Astrocyte (in vitro differentiated cells and primary cell): ENCODE data around the gene ZFYVE21. TPM values are rescaled to one million over a fixed set of nuclear protein-coding genes. Genes with fewer than 3 reads are reported as not detected.

Experiments
- DNase-seq: peaks from one replicate; pipeline ENCODE4 v3.0.0-alpha.2; 2010; ENCODE audit warnings: low read depth
- FAIRE-seq: peaks from 2 replicates; lab custom pipeline; 2011; peaks lifted over from hg19 to GRCh38; lab: Jason Lieb, UNC
- H2AFZ ChIP-seq: 2 replicates; pipeline ENCODE4 v1.6.0; 2012; ENCODE audit warnings: low read depth, low read length, inconsistent platforms
- H3K27ac ChIP-seq: 2 replicates; pipeline ENCODE4 v1.5.1; 2011; ENCODE audit warnings: low read depth, low read length, inconsistent platforms
- H3K27me3 ChIP-seq: 2 replicates; pipeline ENCODE4 v1.6.0; 2011; ENCODE audit warnings: low read length, inconsistent platforms; ENCODE audit not compliant: insufficient read depth
- H3K36me3 ChIP-seq: 2 replicates; pipeline ENCODE4 v1.5.1; 2011; ENCODE audit warnings: low read length, inconsistent platforms; ENCODE audit not compliant: insufficient read depth
- H3K4me1 ChIP-seq: 2 replicates; pipeline ENCODE4 v1.5.1; 2011; ENCODE audit warnings: low read length, inconsistent platforms; ENCODE audit not compliant: insufficient read depth
- H3K4me2 ChIP-seq: 2 replicates; pipeline ENCODE4 v1.6.0; 2012; ENCODE audit warnings: low read length, inconsistent platforms
- H3K4me3 ChIP-seq: 2 replicates; pipeline ENCODE4 v1.5.1; 2011; ENCODE audit warnings: low read depth, mild to moderate bottlenecking, low read length, inconsistent platforms; ENCODE audit not compliant: insufficient read depth
- H3K79me2 ChIP-seq: 2 replicates; pipeline ENCODE4 v1.6.0; 2012; ENCODE audit warnings: mild to moderate bottlenecking, low read length, inconsistent platforms; ENCODE audit not compliant: insufficient read depth
- H3K9ac ChIP-seq: 2 replicates; pipeline ENCODE4 v1.6.0; 2012; ENCODE audit warnings: mild to moderate bottlenecking, low read length, inconsistent platforms
- H3K9me3 ChIP-seq: 2 replicates; pipeline ENCODE4 v1.5.1; 2012; ENCODE audit warnings: low read depth, mild to moderate bottlenecking, low read length, inconsistent platforms; ENCODE audit not compliant: insufficient read depth
- H4K20me1 ChIP-seq: 2 replicates; pipeline ENCODE4 v1.6.0; 2012; ENCODE audit warnings: low read length, inconsistent platforms; ENCODE audit not compliant: insufficient read depth
- H3K27ac Mint-ChIP-seq: one replicate; pipeline ENCODE4 v1.8.0; 2021; ENCODE audit warnings: mild to moderate bottlenecking, mixed read lengths; ENCODE audit not compliant: unreplicated experiment
- H3K27me3 Mint-ChIP-seq: one replicate; pipeline ENCODE4 v1.8.0; 2021; ENCODE audit warnings: low read depth, mixed read lengths; ENCODE audit not compliant: unreplicated experiment
- H3K36me3 Mint-ChIP-seq: one replicate; pipeline ENCODE4 v1.8.0; 2021; ENCODE audit warnings: low read depth, mixed read lengths; ENCODE audit not compliant: unreplicated experiment
- H3K4me1 Mint-ChIP-seq: one replicate; pipeline ENCODE4 v1.8.0; 2021; ENCODE audit warnings: low read depth, mixed read lengths; ENCODE audit not compliant: unreplicated experiment
- H3K4me3 Mint-ChIP-seq: one replicate; pipeline ENCODE4 v1.8.0; 2021; ENCODE audit warnings: mild to moderate bottlenecking, moderate library complexity, mixed read lengths; ENCODE audit not compliant: unreplicated experiment
- H3K9me3 Mint-ChIP-seq: one replicate; pipeline ENCODE4 v1.8.0; 2021; ENCODE audit warnings: mild to moderate bottlenecking, mixed read lengths; ENCODE audit not compliant: unreplicated experiment
- CTCF ChIP-seq: IDR thresholded peaks from 2 replicates; pipeline ENCODE4 v1.5.1; 2011; ENCODE audit warnings: low read depth, mild to moderate bottlenecking, inconsistent platforms, low read length, moderate library complexity; ENCODE audit not compliant: insufficient read depth
- EZH2 ChIP-seq: IDR thresholded peaks from 2 replicates; pipeline ENCODE4 v1.6.1; 2012; ENCODE audit warnings: mild to moderate bottlenecking, low read length, inconsistent platforms; ENCODE audit not compliant: insufficient read depth
- total RNA-seq: library from RNA; stranded (reverse); gene quantifications from 2 replicates; pipeline ENCODE4 v1.2.1, GENCODE V29; 2021

ZFYVE21 gene
- total RNA-seq, 1 donor from 2014 or later: 41.7 TPM

- Histone ChIP-seq H2AFZ (no peak overlapping the region), H3K9ac (no peak overlapping the region), H4K20me1 (peaks cover 68% of the 10 kb centered on the region), H3K4me3 (no peak overlapping the region), H3K4me2 (no peak overlapping the region), H3K27ac (no peak overlapping the region), H3K27me3 (no peaks in the 10 kb centered on the region), H3K9me3 (no peaks in the 10 kb centered on the region), H3K4me1 (peaks cover 7% of the 10 kb centered on the region), H3K79me2 (peaks cover 34% of the 10 kb centered on the region), H3K36me3 (peaks cover 15% of the 10 kb centered on the region)
- FAIRE-seq (no peak), DNase-seq (no peak)
- Mint-ChIP-seq H3K4me1 (peaks cover 6% of the 10 kb centered on the region), H3K36me3 (peaks cover 25% of the 10 kb centered on the region), H3K9me3 (no peaks in the 10 kb centered on the region), H3K27ac (no peak overlapping the region), H3K27me3 (no peaks in the 10 kb centered on the region), H3K4me3 (no peak overlapping the region)
- TF ChIP-seq EZH2: no peak
- TF ChIP-seq CTCF: no peak
Observed at GRCh38 chr14:103728721-103729120, 13.1 kb downstream of the ZFYVE21 start.

GRCh38 chr14:103729496-103730448, 14.2 kb downstream of the ZFYVE21 start:
- peaks cover 66% of the 10 kb centered on the region for H4K20me1 ChIP-seq
- H3K4me2 ChIP-seq: no peak overlapping the region
- H3K4me1 ChIP-seq: no peaks in the 10 kb centered on the region
- no peaks in the 10 kb centered on the region for H3K9me3 ChIP-seq
- peaks cover 26% of the 10 kb centered on the region for H3K36me3 Mint-ChIP-seq
- no peak overlapping the region for H3K27ac Mint-ChIP-seq
- H3K27me3 Mint-ChIP-seq: no peaks in the 10 kb centered on the region
- no peak overlapping the region for H2AFZ ChIP-seq
- FAIRE-seq (no peak), DNase-seq (no peak)
- no peaks in the 10 kb centered on the region for H3K9me3 Mint-ChIP-seq
- no peaks in the 10 kb centered on the region for H3K27me3 ChIP-seq
- no peak overlapping the region for H3K4me3 Mint-ChIP-seq
- H3K36me3 ChIP-seq: peaks cover 16% of the 10 kb centered on the region
- peaks cover 2% of the 10 kb centered on the region for H3K4me1 Mint-ChIP-seq
- no peak overlapping the region for H3K4me3 ChIP-seq
- H3K79me2 ChIP-seq: peaks cover 24% of the 10 kb centered on the region
- no peak overlapping the region for H3K27ac ChIP-seq
- H3K9ac ChIP-seq: no peak overlapping the region
- TF ChIP-seq CTCF (no peak), EZH2 (no peak)
